Esophagus squamous epithelium (tissue), 4 donors: ENCODE data around the gene SIMC1.

Source experiments
- CTCF ChIP-seq, 6 experiments: fragments of 450-650 bp in 4 of 6; fragments of 200-600 bp in 2 of 6; sonication (generic) in 2 of 6; IDR thresholded peaks; one replicate each; pipeline ENCODE4 v1.5.1; 2016 to 2019; ENCODE audit warnings: antibody characterized with exemption in 6 of 6, mild to moderate bottlenecking in 4 of 6, moderate library complexity in 4 of 6
- POLR2A ChIP-seq, 4 donors: fragments of 450-650 bp; IDR thresholded peaks; one replicate each; pipeline ENCODE4 v1.6.1; 2017; ENCODE audit warnings: antibody characterized with exemption in 4 of 4, mild to moderate bottlenecking in 4 of 4, moderate library complexity in 3 of 4

GRCh38 chr5:176203086-176203485 lies 35.1 kb upstream of the SIMC1 start:
- no peak for TF ChIP-seq CTCF (IDR thresholded peaks at IDR 0.05)
- no peak for TF ChIP-seq POLR2A (IDR thresholded peaks at IDR 0.05)
